WTC11 (cell line): Measurements from ENCODE around the gene TIMM22. TPM values are rescaled to one million over a fixed set of nuclear protein-coding genes. Genes with fewer than 3 reads are reported as not detected.

Experiments
- ATAC-seq: fragments of 200-7000 bp; cut with Tn5 transposase; 2 replicates; pipeline ENCODE4 v1.10.0; 2021; ENCODE audit warnings: mild to moderate bottlenecking, moderate library complexity
- CTCF ChIA-PET: fragments of 300-600 bp; sonication (Branson Sonifier 250); formaldehyde crosslinking; loops from one replicate; lab custom pipeline; 2021; ENCODE audit warnings: antibody characterized with exemption; lab: Charles Lee
- POLR2A ChIA-PET: fragments of 350-600 bp; sonication (Branson Sonifier 250); formaldehyde crosslinking; loops from one replicate; lab custom pipeline; 2021; ENCODE audit warnings: antibody characterized with exemption; lab: Charles Lee
- DNase-seq: peaks from one replicate; pipeline ENCODE4 v3.0.0; 2021; ENCODE audit warnings: low spot score
- H3K27ac Mint-ChIP-seq: 2 replicates; pipeline ENCODE4 v1.8.0; 2021; ENCODE audit warnings: mixed read lengths
- H3K27me3 Mint-ChIP-seq: 2 replicates; pipeline ENCODE4 v1.8.0; 2021; ENCODE audit warnings: low read depth, mild to moderate bottlenecking, moderate library complexity, mixed read lengths
- H3K36me3 Mint-ChIP-seq: 2 replicates; pipeline ENCODE4 v1.8.0; 2021; ENCODE audit warnings: mixed read lengths
- H3K4me1 Mint-ChIP-seq: 2 replicates; pipeline ENCODE4 v1.8.0; 2022; ENCODE audit warnings: mixed read lengths
- H3K4me3 Mint-ChIP-seq: 2 replicates; pipeline ENCODE4 v1.8.0; 2021; ENCODE audit warnings: mild to moderate bottlenecking, moderate library complexity, mixed read lengths
- H3K9me3 Mint-ChIP-seq: 2 replicates; pipeline ENCODE4 v1.8.0; 2021; ENCODE audit warnings: mixed read lengths
- ARID4B ChIP-seq: sonication (generic); formaldehyde crosslinking; IDR thresholded peaks from 2 replicates; pipeline ENCODE4 v1.8.0; 2023; ENCODE audit warnings: missing genetic modification reagents, mild to moderate bottlenecking, borderline replicate concordance
- ATF6 ChIP-seq: sonication (generic); formaldehyde crosslinking; IDR thresholded peaks from 2 replicates; pipeline ENCODE4 v1.8.1; 2023; ENCODE audit warnings: mild to moderate bottlenecking, missing genetic modification reagents
- ERG ChIP-seq: fragments of 250-450 bp; sonication (Bioruptor Pico); IDR thresholded peaks from 2 replicates; pipeline ENCODE4 v1.8.0; 2021; ENCODE audit warnings: mild to moderate bottlenecking
- GRHL2 ChIP-seq: fragments of 250-450 bp; sonication (Bioruptor Pico); IDR thresholded peaks from 2 replicates; pipeline ENCODE4 v1.8.0; 2022; ENCODE audit warnings: mild to moderate bottlenecking, moderate library complexity; ENCODE audit not compliant: insufficient replicate concordance, severe bottlenecking
- IRF2 ChIP-seq: sonication (generic); formaldehyde crosslinking; IDR thresholded peaks from 2 replicates; pipeline ENCODE4 v1.8.0; 2022; ENCODE audit warnings: low read depth, missing genetic modification reagents, borderline replicate concordance
- NFATC4 ChIP-seq: fragments of 250-450 bp; sonication (Bioruptor Pico); IDR thresholded peaks from 2 replicates; pipeline ENCODE4 v1.9.0; 2021; ENCODE audit warnings: mild to moderate bottlenecking
- NR1H2 ChIP-seq: sonication (generic); formaldehyde crosslinking; IDR thresholded peaks from 2 replicates; pipeline ENCODE4 v1.9.0; 2021; ENCODE audit warnings: mild to moderate bottlenecking, moderate library complexity, missing genetic modification reagents
- SOX15 ChIP-seq: fragments of 250-450 bp; sonication (Bioruptor Pico); IDR thresholded peaks from 2 replicates; pipeline ENCODE4 v1.9.0; 2021; ENCODE audit warnings: mild to moderate bottlenecking
- TEAD4 ChIP-seq: sonication (generic); formaldehyde crosslinking; IDR thresholded peaks from 2 replicates; pipeline ENCODE4 v1.8.0; 2022; ENCODE audit warnings: mild to moderate bottlenecking, missing genetic modification reagents
- ZNF219 ChIP-seq: sonication (generic); formaldehyde crosslinking; IDR thresholded peaks from 2 replicates; pipeline ENCODE4 v1.8.0; 2023; ENCODE audit warnings: missing genetic modification reagents, mild to moderate bottlenecking, borderline replicate concordance
- ZNF263 ChIP-seq: sonication (generic); formaldehyde crosslinking; IDR thresholded peaks from 2 replicates; pipeline ENCODE4 v1.8.1; 2022; ENCODE audit warnings: low read depth, mild to moderate bottlenecking, moderate library complexity, missing genetic modification reagents
- ZNF532 ChIP-seq: fragments of 250-450 bp; sonication (Bioruptor Pico); IDR thresholded peaks from 2 replicates; pipeline ENCODE4 v1.9.0; 2021; ENCODE audit warnings: mild to moderate bottlenecking, borderline replicate concordance
- total RNA-seq: library from RNA; stranded (reverse); gene quantifications from 3 replicates; pipeline ENCODE4 v1.2.3, GENCODE V29; 2021

Gene TIMM22
- total RNA-seq, 1 experiment from 2014 or later: 18.0 TPM

- ATAC-seq: peak; percentile 12; the same call in 1 of the 2 replicates
- Mint-ChIP-seq H3K27me3 (no peaks in the 10 kb centered on the region), H3K36me3 (peaks cover 33% of the 10 kb centered on the region), H3K4me3 (no peak overlapping the region), H3K9me3 (no peaks in the 10 kb centered on the region), H3K4me1 (peaks cover 7% of the 10 kb centered on the region)
- POLR2A ChIA-PET: interaction anchor here (0.9 kb wide), 1 partner anchor 52 kb away, joined by 3 read pairs; no protein-coding TSS in a partner anchor
- DNase-seq: no peak
- TF ChIP-seq SOX15 (CRISPR knock-in tag): no peak
- no peak for TF ChIP-seq ATF6 (CRISPR knock-in tag)
- no peak for TF ChIP-seq NR1H2 (CRISPR knock-in tag)
- TF ChIP-seq TEAD4 (CRISPR knock-in tag): no peak
- no peak for TF ChIP-seq ZNF263 (CRISPR knock-in tag)
- no peak for TF ChIP-seq ERG
- no peak for TF ChIP-seq ZNF219 (CRISPR knock-in tag)
- no peak for TF ChIP-seq ZNF532
- no peak for TF ChIP-seq NFATC4 (CRISPR knock-in tag)
- no peak for TF ChIP-seq ARID4B (CRISPR knock-in tag)
- TF ChIP-seq, all 79 proteins: peak for 0
- CTCF ChIA-PET: interaction anchor here (0.7 to 9.1 kb wide), 5 partner anchors 7 to 206 kb away, joined by 3 to 56 read pairs (median 7); partner anchors contain the start of genes NXN and TIMM22
- no peak overlapping the region for H3K27ac Mint-ChIP-seq
Measured at GRCh38 chr17:1003972-1004768, 7.2 kb downstream of the TIMM22 start.

GRCh38 chr17:1004769-1005295 lies 7.9 kb downstream of the TIMM22 start:
- H3K9me3 Mint-ChIP-seq: no peaks in the 10 kb centered on the region
- peak overlapping the region; percentile 88 for H3K27ac Mint-ChIP-seq
- no peak for DNase-seq
- peaks cover 28% of the 10 kb centered on the region for H3K36me3 Mint-ChIP-seq
- CTCF ChIA-PET: interaction anchor here (1.4 to 9.1 kb wide), 4 partner anchors 8 to 53 kb away, joined by 3 to 56 read pairs (median 8); partner anchors contain the start of genes NXN and TIMM22
- H3K27me3 Mint-ChIP-seq: no peaks in the 10 kb centered on the region
- POLR2A ChIA-PET: interaction anchor here (0.9 kb wide), 1 partner anchor 51 kb away, joined by 3 read pairs; no protein-coding TSS in a partner anchor
- H3K4me1 Mint-ChIP-seq: peaks cover 7% of the 10 kb centered on the region
- no peak overlapping the region for H3K4me3 Mint-ChIP-seq
- TF ChIP-seq IRF2 (CRISPR knock-in tag) (no peak), GRHL2 (CRISPR knock-in tag) (no peak)
- ATAC-seq: 0 out of 2 replicates have a peak, but pooled peaks have one; percentile 10
